Fibroblast of skin of abdomen (primary cell): ENCODE data around the gene TBL1X.

Source experiments
- DNase-seq: peaks from one replicate; pipeline ENCODE4 v3.0.0-alpha.2; 2013

TBL1X gene

DNA sequence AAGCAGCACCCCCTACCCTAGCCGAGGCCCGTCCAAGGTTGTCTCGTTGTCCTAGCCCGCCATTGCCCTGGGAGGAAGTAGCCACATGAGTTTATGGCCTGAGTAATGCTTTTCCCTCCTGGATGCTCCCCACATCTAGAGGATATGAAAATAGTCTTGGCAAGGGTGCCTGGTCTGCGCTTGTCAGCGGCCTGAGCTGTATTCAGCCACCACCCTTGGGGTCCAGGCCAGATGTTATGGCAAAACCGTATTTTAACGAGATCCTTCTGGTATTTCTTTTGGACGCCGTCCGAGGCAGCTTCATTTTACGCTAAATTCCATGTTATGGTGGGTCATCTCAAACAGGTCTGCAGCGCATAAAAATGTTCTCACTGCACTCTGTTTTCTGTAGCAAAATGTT lies 211.4 kb downstream of the TBL1X start:
- peak; percentile 53 for DNase-seq

DNA sequence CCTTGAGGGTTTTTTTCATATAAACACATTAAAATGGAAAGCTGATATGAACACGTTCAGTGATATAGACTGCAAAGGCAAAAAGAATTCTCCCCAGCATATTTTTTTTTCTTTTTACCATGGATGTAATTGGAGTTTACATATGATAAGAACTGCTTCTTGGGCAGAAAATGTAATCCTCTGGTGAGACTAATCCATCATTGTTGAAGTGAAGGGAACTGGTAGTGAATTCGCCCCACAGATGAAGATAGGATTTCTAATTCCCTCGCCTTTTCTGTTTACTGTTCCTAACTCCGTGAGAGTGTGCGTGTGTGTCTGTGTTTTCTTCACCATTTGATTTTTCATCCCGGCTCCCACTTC lies 211.9 kb downstream of the TBL1X start:
- no peak for DNase-seq

DNA sequence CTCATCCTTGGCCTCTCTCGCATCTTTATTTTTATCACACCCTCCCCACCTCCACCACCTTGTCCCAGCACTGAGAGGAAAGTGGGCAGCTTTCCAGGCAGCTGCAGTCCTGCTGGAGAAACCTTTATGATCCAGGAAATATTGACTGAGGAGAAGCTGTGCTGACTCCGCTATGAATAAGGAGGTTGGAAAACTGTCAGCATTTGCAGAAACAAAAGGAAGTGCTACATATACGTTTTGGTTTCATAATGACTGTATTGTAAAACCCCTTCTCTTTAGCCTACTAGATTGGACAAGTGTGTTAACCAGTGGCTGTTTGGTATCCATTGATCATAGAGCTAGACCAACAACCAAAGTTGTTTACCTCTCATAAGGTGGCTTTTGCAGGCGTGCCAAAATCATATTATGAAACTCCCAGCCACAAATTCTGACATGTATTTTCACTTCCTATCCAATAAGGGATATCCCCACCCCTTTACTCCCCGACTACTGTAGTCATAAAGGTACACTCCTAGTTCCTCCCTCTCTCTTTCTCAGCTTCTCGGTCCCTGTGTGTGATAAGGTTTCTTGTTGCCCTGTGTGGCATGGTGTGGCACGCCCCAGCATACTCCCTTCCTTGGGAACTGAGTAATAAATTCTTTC lies 212.4 kb downstream of the TBL1X start:
- peak; percentile 32 for DNase-seq

DNA sequence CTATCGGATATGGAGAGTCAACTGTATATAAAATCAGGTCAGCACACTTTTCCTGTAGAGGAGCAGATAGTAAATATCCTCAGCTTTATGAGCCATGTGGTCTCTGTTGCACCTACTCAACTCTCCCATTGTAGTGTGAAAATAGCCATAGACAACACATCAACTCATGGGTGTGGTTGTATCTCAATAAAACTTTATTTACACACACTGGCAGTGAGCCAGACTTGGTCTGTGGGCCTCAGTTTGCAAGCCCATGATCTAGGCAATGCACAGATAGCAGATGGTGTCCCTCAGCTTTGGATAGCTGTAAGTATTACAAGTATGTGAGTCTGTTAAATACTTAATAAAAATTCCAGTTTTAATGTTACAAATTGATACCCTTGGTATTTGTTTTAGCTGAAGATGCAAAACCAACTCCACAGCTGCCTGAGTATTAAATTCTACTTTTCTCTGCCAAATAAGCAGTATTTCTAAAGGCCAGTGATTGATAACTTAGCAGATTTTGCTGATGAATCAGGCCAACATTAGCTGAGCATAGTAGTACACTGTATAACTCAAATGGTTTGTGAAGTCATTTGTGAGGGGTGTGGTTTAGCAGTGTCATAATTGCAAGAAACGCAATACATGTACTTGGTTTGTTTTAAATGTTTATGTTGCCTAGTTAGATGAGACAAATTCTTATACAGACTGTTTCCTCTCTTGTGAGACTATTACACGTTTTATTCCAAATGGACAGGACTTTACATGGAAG lies 213.5 kb downstream of the TBL1X start:
- DNase-seq = no peak

DNA sequence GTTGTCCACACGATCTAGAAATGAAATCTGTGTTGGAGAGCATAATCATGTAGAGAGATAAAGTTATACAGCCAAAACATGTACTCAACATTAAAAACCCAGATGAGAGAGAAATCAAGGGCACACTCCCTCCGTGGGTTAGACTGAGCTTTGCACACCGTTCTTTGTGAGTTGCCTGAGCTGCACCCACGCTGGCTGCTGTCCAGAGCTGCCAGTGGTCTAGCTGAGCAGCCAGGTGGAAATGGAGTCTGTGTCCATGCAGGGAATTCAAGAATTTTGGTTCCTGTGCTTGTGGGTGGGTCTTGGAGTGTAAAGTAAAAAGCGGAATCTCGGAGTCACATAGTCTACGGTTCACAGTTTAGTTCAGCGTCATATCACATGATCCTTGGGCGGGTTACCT lies 216.2 kb downstream of the TBL1X start:
- DNase-seq = no peak

DNA sequence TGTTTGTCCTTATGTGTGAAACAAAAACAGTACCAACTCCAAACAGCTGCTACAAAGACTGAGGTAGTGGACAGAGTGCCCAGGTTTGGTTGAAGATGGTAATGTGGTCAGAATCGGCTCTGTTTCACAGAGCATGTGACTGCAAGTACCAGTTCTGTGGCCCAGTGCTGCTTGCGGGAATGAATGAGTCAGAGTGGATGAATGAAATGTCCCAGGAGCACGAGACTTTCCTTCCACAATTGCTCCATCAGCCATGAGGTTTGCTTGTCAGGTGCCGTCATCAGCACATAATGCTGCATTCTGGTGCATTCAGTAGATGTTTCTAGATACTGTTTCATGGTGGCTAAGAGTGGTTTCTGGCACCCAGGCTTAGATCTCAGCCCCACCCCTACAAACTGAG lies 216.6 kb downstream of the TBL1X start:
- no peak for DNase-seq

DNA sequence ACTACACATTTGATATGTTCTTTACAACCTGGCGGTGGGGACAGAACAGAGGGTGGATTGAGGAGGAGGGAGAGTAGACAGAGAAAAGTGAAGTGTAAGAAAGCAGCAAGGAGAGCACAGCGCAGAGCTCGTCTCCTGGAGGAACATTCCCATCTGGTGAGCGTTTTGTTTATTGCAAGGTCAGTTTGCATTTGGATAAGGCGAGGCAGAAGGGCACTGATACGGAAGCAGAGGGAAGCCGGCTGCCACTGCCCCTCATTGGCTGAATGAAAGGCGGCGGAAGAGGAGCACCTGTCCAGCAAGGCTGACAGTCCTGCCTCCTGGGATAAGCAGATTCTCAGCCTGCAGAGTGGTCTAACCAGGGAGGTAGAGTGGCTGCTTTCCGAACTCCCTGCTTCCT lies 217.6 kb downstream of the TBL1X start:
- no peak for DNase-seq

DNA sequence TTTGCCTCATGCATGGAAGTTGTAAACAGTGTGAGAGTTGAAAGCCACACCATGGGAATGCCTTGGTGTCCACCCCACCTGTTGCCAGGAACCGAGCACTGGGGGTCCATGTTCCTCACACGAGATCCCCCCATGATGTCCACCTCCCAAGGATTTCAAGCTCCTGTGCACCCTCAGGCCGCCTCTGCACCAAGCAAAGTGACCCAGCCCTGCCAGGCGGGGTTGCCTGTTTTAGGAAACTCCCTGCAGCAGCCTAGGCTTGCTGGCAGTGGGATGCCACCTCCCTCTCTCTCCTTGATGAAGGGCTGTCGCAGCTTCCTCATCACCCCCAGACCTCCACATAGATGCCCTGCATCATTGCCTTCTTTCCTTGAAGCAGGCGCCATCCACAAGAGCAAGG lies 218.0 kb downstream of the TBL1X start:
- DNase-seq = no peak

DNA sequence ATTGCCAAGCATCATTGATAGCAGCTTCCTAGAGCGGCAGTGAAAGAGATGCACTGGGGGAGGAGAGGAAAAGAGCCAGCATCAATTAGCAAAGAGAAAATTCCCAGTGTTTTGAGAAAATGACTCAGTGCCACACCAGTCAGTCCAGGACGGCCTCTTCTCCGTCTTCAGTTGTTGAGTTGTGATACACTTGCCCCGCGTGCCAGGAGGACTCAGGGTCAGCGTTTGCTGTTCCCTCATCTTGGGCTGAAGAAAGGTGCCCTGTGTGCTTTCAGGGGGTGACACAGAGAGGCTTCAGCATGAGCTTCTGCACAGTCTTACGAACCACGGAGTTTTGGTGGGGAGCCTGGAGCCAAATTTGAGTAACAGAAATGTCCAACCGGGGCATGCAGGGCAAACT lies 218.5 kb downstream of the TBL1X start:
- no peak for DNase-seq

DNA sequence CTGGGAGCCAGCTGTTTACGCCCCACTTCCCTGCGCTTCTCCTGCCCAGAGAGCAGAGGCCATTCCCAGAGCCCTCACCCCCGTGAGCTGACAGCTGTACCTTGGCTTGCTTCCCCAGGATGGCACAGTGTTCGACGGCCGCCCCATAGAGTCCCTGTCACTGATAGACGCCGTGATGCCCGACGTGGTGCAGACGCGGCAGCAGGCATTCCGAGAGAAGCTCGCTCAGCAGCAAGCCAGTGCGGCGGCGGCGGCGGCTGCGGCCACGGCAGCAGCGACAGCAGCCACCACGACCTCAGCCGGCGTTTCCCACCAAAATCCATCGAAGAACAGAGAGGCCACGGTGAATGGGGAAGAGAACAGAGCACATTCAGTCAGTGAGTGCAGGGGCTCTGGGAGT lies 223.0 kb downstream of the TBL1X start:
- DNase-seq = no peak

DNA sequence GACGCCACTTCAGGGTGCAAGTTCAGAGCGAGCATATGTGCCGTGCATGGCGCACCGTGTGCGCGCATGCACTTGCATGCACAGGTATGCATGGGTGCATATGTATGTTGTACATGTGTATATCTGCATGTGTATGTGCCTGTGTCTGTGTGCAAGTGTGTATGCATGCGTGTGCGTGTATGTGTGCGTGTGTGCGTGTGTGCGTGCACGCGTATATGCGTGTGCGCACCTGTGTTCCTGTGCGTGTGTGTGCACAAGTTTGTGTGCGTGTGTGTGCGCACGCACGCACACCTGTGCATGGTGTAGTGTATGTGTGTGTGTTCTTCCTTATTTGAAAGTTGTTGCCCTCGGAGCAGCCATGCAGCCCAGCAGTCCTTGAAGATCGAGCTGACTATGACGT lies 224.0 kb downstream of the TBL1X start:
- DNase-seq = no peak

DNA sequence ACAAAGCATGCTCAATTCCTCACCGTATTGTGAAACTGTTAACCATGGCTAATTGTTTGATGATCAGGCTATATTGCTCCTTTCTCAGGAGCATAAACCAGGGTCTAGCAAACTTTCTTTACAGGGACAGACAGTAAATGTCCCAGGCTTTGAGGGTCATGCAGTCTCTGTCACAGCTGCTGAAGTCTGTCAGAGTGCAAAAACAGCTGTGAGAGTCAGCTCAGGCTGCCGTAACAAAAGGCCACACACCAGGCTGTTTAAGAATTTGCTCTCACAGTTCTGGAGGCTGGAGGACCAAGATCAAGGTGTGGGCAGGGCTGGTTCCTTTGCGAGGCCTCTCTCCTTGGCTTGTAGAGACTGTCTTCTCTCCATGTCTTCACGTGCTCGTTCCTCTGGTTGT lies 225.2 kb downstream of the TBL1X start:
- DNase-seq = no peak

DNA sequence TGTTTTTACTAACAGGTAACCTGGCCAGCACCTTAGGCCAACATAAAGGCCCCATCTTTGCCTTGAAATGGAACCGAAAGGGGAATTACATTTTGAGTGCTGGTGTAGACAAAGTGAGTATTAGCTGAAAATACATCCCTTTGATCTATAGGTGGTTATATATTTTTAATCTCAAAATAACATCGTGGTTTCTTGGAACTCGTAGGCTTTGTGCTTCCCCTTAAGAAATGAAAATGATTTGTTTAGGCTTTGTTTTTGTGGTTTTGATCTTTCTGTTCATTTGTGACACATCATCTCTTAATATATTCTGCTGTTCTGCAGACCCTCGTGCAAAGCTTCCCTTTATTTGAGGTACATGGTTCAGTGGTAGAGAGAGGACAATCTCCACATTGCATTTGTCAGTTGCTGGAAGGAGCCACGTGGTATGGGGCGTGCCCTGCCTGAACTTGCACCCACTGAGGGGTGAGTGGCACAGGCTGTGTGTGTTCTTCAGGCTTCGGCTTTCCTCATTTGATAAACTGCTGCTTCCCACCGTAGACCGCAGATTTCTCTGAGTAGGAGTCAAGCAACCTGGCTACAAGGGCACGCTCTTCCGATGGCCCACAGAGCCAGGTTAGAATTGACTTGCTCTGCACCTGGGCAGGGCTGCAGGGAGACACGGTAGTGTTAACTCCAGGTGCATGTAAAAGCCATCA lies 228.6 kb downstream of the TBL1X start:
- DNase-seq = no peak

DNA sequence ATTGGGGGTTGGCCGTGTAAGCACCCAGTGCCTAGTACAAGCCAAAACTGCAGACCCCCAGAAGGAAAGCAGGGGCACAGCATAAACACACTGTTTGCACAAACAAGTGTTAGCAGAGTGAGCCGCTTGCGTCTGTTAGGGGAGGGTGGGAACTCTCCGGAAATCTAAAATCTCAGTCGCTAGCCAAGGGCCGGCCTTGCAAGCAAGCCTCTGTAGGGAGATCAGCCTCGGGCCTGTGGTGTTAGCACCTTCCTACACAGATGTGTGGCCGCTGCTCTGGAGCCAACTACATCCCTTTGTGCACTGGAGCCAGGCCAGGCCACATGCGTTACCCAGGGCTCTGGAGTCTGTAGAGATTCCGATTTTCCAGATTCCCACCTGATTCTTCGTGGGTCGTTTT lies 233.7 kb downstream of the TBL1X start:
- no peak for DNase-seq

DNA sequence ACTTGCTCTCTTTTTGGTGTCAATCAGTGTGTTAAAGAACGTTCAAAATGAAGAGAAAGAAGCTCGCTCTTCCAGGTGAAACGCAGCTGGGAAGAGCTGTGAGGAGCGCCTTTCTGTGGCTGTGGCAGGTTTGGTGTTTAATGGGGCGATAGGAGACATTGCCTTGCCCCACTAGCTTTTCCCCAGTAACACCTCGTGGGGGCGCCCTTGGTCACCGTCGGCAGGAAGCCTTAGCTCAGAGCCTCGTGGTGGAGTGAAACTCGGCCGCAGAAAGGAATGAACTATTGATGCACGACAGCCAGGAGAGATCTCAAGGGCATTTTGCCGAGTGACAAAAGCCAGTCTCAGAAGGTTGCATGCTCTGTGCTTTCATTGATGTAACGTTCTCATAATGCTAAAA lies 235.7 kb downstream of the TBL1X start:
- DNase-seq = no peak

DNA sequence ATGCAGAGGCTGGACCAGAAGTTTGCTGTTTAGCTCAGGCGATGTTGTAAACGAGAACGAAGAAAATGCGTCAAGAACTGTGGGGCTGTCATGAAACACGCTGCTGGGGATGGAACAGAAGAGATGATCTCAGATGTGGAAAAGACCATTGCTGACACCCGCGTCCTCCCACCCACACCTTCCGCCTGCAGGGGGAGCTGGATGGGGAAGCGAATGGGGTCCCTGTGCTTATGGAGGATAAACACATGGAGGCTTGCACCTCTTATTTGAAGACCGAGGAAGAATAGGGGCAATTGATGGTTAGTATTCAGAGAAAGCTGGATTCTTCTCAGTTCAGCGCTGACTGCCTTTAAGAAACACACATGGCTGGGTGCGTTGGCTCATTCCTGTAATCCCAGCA lies 236.9 kb downstream of the TBL1X start:
- no peak for DNase-seq

DNA sequence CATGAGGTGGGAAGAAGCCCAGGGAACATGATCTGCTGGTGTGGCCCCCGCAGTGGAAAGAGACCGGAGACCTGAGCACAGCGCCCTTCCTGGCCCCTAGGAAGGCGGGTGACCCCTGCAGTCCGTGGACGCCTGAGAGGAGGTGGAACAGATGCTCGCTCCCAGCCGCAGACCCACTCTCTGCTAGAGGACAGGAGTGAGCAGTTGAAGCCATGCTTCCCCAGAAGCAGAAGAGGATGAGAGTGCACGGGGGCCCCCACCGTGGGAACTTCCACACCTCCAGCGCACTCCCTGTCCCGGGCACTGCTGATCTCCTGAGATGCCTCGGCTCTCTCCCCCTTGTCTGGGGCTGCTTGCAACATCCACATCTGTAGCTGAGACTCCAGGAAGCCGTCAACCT lies 238.5 kb downstream of the TBL1X start:
- no peak for DNase-seq

DNA sequence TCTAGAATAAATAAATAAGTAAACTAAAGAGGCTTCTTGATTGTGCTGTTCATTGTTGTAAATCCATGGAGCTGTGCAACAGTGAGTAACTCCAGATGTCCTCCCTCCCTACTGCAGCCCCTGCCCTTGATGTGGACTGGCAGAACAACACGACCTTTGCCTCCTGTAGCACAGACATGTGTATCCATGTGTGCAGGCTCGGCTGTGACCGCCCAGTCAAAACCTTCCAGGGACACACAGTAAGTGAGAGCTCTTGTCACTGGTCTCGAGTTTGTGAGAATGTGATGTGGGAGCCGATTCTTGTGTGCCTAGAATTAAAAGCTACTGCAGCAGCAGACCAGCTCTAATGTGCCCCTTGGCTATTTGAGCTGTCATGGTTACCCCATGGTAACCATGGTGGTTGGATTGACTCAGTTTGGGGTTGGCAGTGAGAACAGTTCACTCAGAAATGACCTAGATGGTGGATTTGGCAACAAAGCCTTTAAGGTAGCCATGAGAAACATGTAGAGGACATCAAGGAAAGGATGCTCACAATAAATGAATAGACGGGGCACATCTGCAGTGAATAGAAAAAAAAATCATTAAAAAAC lies 240.1 kb downstream of the TBL1X start:
- DNase-seq = no peak

DNA sequence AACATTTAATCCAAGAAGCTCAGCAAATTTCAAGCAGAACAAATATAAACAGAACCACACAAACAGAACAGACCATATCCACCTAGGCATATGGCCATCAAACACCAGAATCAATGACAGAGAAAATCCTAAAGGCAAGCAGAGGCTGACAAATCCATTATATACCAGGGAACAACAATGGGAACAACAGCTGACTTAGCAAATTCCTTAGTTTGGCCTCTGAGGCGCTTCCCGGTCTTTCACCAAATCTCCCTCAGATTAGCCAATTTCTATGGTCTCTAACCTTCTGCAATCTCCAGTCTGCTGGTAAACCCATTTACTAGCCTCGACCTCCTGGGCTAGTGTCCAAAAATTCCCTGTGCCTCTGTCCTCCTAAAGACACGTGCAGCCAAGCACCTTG lies 241.6 kb downstream of the TBL1X start:
- no peak for DNase-seq

DNA sequence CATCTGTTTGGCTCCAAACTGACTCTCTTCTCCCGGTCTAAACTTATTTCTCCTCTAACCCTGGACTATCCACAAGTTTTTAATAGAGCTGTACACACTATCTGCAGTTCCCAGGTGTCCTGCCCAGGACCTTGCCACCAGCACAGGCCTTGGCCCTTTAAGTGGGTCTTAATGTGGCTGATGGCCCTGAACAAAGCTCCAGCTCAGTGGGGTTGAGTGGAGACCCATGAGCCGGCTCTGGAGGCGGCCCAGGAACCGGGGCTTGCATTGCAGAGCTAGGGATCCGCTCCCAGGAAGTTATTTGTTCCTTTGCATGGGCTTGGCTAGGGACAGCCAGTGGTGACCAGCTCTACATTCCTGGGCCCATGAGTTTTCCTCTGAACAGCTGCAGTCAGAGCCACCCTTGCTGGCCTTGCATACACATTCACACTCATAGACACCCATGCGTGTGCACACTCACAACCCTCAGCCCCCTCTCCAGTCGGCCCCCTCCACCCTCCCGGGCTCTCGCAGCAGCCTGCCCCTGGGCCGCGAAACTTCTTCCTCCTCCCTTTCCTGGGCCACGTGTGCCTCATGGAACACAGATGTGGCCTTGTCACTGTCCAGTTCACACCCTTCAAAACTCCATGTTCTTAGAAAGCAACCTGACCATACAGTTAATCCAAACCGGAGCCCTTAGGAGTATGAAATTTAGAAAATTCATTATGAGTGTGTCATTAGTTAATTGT lies 242.6 kb downstream of the TBL1X start:
- no peak for DNase-seq

DNA sequence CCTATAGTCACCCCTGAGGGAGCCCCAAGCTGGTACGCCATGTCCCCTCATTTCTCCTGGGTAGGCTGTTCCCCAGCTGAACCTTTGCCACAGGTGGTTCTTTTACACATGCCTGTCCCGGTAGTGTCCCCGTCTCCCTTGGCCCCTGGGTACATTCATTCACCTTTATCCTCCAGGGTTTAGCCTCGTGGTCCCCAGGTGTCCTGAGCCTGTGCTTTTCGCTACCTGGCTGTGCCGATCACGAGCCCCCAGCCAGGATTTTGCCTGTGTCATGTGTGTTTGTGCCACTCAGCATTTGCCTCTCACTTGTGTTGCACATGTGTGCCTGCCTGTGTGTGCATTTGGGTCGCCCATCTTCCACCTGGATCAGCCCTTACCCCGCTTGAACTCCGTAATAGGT lies 243.2 kb downstream of the TBL1X start:
- no peak for DNase-seq

DNA sequence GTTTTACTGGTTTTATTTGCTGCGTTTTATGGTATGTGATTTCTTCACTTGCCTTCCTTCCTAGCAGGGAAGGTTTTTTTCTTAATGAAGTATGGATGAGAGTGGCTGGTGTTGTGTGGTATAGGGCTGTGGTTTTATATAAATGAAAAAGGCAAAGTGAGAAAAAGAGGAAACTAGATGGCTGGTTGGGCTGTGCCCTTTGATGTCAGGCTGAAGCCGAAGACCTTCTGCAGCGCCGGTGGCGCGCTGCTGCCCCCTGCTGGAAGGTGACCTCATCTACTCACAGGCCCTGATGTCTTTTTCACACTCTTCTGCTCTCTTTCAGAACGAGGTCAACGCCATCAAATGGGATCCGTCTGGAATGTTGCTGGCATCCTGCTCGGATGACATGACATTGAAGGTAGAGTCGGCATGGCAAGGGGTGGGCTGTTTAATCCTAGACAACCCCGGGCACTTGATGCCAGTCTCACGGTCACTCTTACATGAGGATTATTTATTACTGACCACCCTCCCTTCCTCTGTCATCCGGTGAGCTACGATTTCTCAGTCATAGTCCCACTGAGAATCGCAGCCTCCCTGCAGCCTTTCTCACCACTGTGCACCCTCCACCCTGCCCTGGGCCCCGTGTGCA lies 244.2 kb downstream of the TBL1X start:
- peak; percentile 59 for DNase-seq

DNA sequence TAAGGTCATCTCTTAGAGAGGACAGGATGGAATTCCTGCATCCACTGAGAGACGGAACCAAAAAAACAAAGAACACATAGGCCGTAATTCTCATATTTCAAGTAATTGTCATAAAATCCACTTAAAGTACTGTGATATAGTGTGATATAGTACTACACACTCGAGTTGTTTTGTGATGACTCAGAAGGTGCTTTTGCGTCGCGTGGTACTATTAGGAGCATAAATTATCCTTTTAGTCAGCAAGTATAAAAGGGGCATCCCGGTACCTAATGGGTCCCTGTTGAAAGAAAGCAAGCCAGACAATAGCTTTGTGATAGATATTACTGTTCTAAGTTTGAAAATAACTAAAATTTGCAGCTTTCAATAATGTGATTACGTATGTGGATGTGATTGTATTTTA lies 245.5 kb downstream of the TBL1X start:
- no peak for DNase-seq
